IMR-90 (cell line): ENCODE results near the gene OR11H1. TPM values are rescaled to one million over a fixed set of nuclear protein-coding genes. Genes with fewer than 3 reads are reported as not detected.
"Not testable (repeated sequence)": the region's sequence is repeated elsewhere in the genome, so short reads cannot be mapped to it uniquely, and the experiment has no call there.

Experiments
- ATAC-seq: fragments of 200-7000 bp; cut with Tn5 transposase; 2 replicates; pipeline ENCODE4 v1.9.1; 2020; ENCODE audit warnings: low read depth, mild to moderate bottlenecking, moderate library complexity
- BruUV-seq: library from RNA; stranded (reverse); fragments of 400-500 nt; replicated peaks from 2 replicates; lab custom pipeline; 2021; lab: Mats Ljungman, UMichigan
- CTCF ChIA-PET: fragments of 300-600 bp; formaldehyde crosslinking; extraction: SDS; loops from one replicate; lab custom pipeline; 2021; ENCODE audit warnings: antibody characterized with exemption; lab: Yijun Ruan, JAX
- POLR2A ChIA-PET: fragments of 300-600 bp; sonication (Branson Sonifier 250); formaldehyde crosslinking; loops from one replicate; lab custom pipeline; 2022; ENCODE audit warnings: antibody characterized with exemption; ENCODE audit not compliant: unreplicated experiment; lab: Charles Lee
- DNase-seq: peaks from one replicate; pipeline ENCODE4 v3.0.0; 2013
- H2AFZ ChIP-seq: replicated peaks from 2 replicates; pipeline ENCODE3; 2013; ENCODE audit warnings: low read length, mild to moderate bottlenecking; ENCODE audit not compliant: poor library complexity
- H2AK5ac ChIP-seq: 2 replicates; pipeline ENCODE4 v1.6.1; 2013; ENCODE audit warnings: low read depth, low read length, inconsistent platforms
- H2AK9ac ChIP-seq: replicated peaks from 2 replicates; pipeline ENCODE3; 2013; ENCODE audit warnings: mild to moderate bottlenecking, low read depth, low read length, moderate library complexity; ENCODE audit not compliant: poor library complexity
- H2BK120ac ChIP-seq: 2 replicates; pipeline ENCODE4 v1.6.1; 2013; ENCODE audit warnings: low read depth, low read length, inconsistent platforms
- H2BK15ac ChIP-seq: 3 replicates; pipeline ENCODE4 v1.6.1; 2013; ENCODE audit warnings: low read depth, low read length, inconsistent platforms
- H2BK20ac ChIP-seq: 2 replicates; pipeline ENCODE4 v1.6.1; 2013; ENCODE audit warnings: low read depth, mild to moderate bottlenecking, inconsistent platforms, low read length, moderate library complexity
- H2BK5ac ChIP-seq: 2 replicates; pipeline ENCODE4 v1.6.1; 2013; ENCODE audit warnings: mild to moderate bottlenecking, low read depth, low read length, inconsistent platforms; ENCODE audit not compliant: poor library complexity, severe bottlenecking
- H3K14ac ChIP-seq: replicated peaks from 2 replicates; pipeline ENCODE4 v1.6.1; 2013; ENCODE audit warnings: low read depth, low read length, inconsistent platforms
- H3K18ac ChIP-seq: 2 replicates; pipeline ENCODE4 v1.6.1; 2013; ENCODE audit warnings: low read depth, low read length, control low read depth
- H3K23ac ChIP-seq: 2 replicates; pipeline ENCODE4 v1.6.1; 2013; ENCODE audit warnings: low read depth, low read length, inconsistent platforms
- H3K27ac ChIP-seq: 2 replicates; pipeline ENCODE4 v1.5.1; 2013; ENCODE audit warnings: mild to moderate bottlenecking, control low read depth, low read length; ENCODE audit not compliant: insufficient read depth
- H3K27me3 ChIP-seq: 2 replicates; pipeline ENCODE4 v1.6.1; 2013; ENCODE audit warnings: low read length; ENCODE audit not compliant: control insufficient read depth, insufficient read depth
- H3K36me3 ChIP-seq: 2 replicates; pipeline ENCODE4 v1.6.1; 2013; ENCODE audit warnings: low read length, mixed read lengths; ENCODE audit not compliant: control insufficient read depth, insufficient read depth
- H3K4ac ChIP-seq: 2 replicates; pipeline ENCODE4 v1.6.1; 2013; ENCODE audit warnings: low read depth, low read length, inconsistent platforms
- H3K4me1 ChIP-seq: 2 replicates; pipeline ENCODE4 v1.6.1; 2013; ENCODE audit warnings: low read length, mixed read lengths; ENCODE audit not compliant: control insufficient read depth, insufficient read depth
- H3K4me2 ChIP-seq: 2 replicates; pipeline ENCODE4 v1.6.1; 2013; ENCODE audit warnings: low read depth, mild to moderate bottlenecking, control low read depth, low read length, moderate library complexity
- H3K4me3 ChIP-seq: 2 replicates; pipeline ENCODE4 v1.5.1; 2013; ENCODE audit warnings: low read depth, mild to moderate bottlenecking, control low read depth, low read length, moderate library complexity; ENCODE audit not compliant: insufficient read depth
- H3K56ac ChIP-seq: 2 replicates; pipeline ENCODE4 v1.6.1; 2013; ENCODE audit warnings: low read length, inconsistent platforms; ENCODE audit not compliant: insufficient read depth; ENCODE audit errors: extremely low read depth
- H3K79me1 ChIP-seq, 2 experiments: 2 replicates each; pipeline ENCODE4 v1.6.1; 2013; ENCODE audit warnings: low read length in 2 of 2, inconsistent platforms in 1 of 2, low read depth in 1 of 2
- H3K9ac ChIP-seq: 2 replicates; pipeline ENCODE4 v1.6.1; 2013; ENCODE audit warnings: low read depth, low read length, control low read depth
- H3K9me1 ChIP-seq: 2 replicates; pipeline ENCODE4 v1.6.1; 2013; ENCODE audit warnings: low read length, inconsistent platforms; ENCODE audit not compliant: insufficient read depth
- H3K9me3 ChIP-seq: 2 replicates; pipeline ENCODE4 v1.6.1; 2013; ENCODE audit warnings: low read length; ENCODE audit not compliant: control insufficient read depth, insufficient read depth
- H4K20me1 ChIP-seq: 2 replicates; pipeline ENCODE4 v1.6.1; 2013; ENCODE audit warnings: low read length, inconsistent platforms; ENCODE audit not compliant: insufficient read depth
- H4K5ac ChIP-seq: 2 replicates; pipeline ENCODE4 v1.6.1; 2013; ENCODE audit warnings: mild to moderate bottlenecking, low read depth, low read length, control low read depth
- H4K8ac ChIP-seq, 2 experiments: 2 replicates each; pipeline ENCODE4 v1.6.1; 2013; ENCODE audit warnings: low read depth in 2 of 2, low read length in 2 of 2, control low read depth in 1 of 2, inconsistent platforms in 1 of 2
- H4K91ac ChIP-seq: 2 replicates; pipeline ENCODE4 v1.6.1; 2013; ENCODE audit warnings: low read depth, low read length, inconsistent platforms; ENCODE audit not compliant: insufficient read depth
- WGBS, 2 experiments: methylation state at CpG; one replicate each; pipeline versions ENCODE4 v1.1.5 to v1.1.7; 2013; ENCODE audit warnings: missing lambda C conversion rate in 2 of 2; ENCODE audit not compliant: insufficient read length in 1 of 2; ENCODE audit errors: extremely low coverage in 2 of 2; 5-methylcytosine and 5-hydroxymethylcytosine counted together
- dilution Hi-C: fragments of 300-500 bp; cut with HindIII; formaldehyde crosslinking; loops from one replicate; pipeline ENCODE4 v1.14.3; 2018; ENCODE audit warnings: low sequenced_read_pairs; ENCODE audit not compliant: unreplicated experiment
- in situ Hi-C: fragments of 300-500 bp; cut with MboI; formaldehyde crosslinking; loops from 3 replicates; pipeline ENCODE4 v1.14.3; 2019; ENCODE audit warnings: low sequenced_read_pairs, inconsistent platforms, mixed read lengths
- intact Hi-C: fragments of 100-400 bp; cut with micrococcal nuclease; formaldehyde crosslinking; loops from 2 replicates; pipeline ENCODE4 v1.10.0; 2022
- polyA plus RNA-seq, 3 experiments: library from polyadenylated mRNA; depleted of rRNA; stranded (reverse); fragments of >200 nt; gene quantifications; 2 replicates each; pipeline ENCODE4 v1.2.3, GENCODE V29; 2012; ENCODE audit warnings: low replicate concordance in 1 of 3
- total RNA-seq: library from RNA; depleted of rRNA; stranded (reverse); fragments of >200 nt; gene quantifications from 2 replicates; pipeline ENCODE4 v1.2.3, GENCODE V29; 2012

Gene OR11H1
- total and polyA plus RNA-seq, 2 of the 4 experiments (the other 2 are of a cell fraction): not detected

- not testable (repeated sequence) for H2BK5ac ChIP-seq, H2BK15ac ChIP-seq, H4K20me1 ChIP-seq
Measured at GRCh38 chr22:15563461-15563860, 35.5 kb downstream of the OR11H1 start.

GRCh38 chr22:15565063-15565462, 37.1 kb downstream of the OR11H1 start:
- H2BK15ac ChIP-seq, H3K9ac ChIP-seq, H4K91ac ChIP-seq, ATAC-seq, H3K4ac ChIP-seq, H2BK120ac ChIP-seq, H3K4me3 ChIP-seq, H3K27me3 ChIP-seq, H4K5ac ChIP-seq, H3K9me1 ChIP-seq, H2AK5ac ChIP-seq, H3K4me1 ChIP-seq, H3K14ac ChIP-seq, DNase-seq, H3K4me2 ChIP-seq, H2BK5ac ChIP-seq, H2BK20ac ChIP-seq, in situ Hi-C loops, H3K23ac ChIP-seq, H4K8ac ChIP-seq, H2AFZ ChIP-seq, POLR2A ChIA-PET, intact Hi-C loops, BruUV-seq, dilution Hi-C loops, H4K20me1 ChIP-seq, H3K56ac ChIP-seq, H3K36me3 ChIP-seq, H3K79me1 ChIP-seq, H2AK9ac ChIP-seq, H3K18ac ChIP-seq, H3K27ac ChIP-seq, CTCF ChIA-PET, H3K9me3 ChIP-seq: not testable (repeated sequence)

More at GRCh38 chr22:15563461-15563860, 35.5 kb downstream of the OR11H1 start:
- H3K27ac ChIP-seq, H3K56ac ChIP-seq, H2BK20ac ChIP-seq, H4K8ac ChIP-seq, H3K9ac ChIP-seq, intact Hi-C loops, H3K14ac ChIP-seq, in situ Hi-C loops, H2AK9ac ChIP-seq, H4K5ac ChIP-seq, H3K79me1 ChIP-seq, H2AK5ac ChIP-seq, H3K4ac ChIP-seq, H3K9me1 ChIP-seq, H3K23ac ChIP-seq, H3K4me3 ChIP-seq, H3K36me3 ChIP-seq, H3K9me3 ChIP-seq, H3K4me1 ChIP-seq, H2BK120ac ChIP-seq, dilution Hi-C loops, H2AFZ ChIP-seq, H3K18ac ChIP-seq, CTCF ChIA-PET, H3K27me3 ChIP-seq, BruUV-seq, H3K4me2 ChIP-seq, H4K91ac ChIP-seq, POLR2A ChIA-PET, DNase-seq, ATAC-seq: not testable (repeated sequence)
- no CpG with 5 or more reads among the region's 10 CpGs for WGBS, 2 experiments
